ENCODE results near the gene FJX1.

DNA sequence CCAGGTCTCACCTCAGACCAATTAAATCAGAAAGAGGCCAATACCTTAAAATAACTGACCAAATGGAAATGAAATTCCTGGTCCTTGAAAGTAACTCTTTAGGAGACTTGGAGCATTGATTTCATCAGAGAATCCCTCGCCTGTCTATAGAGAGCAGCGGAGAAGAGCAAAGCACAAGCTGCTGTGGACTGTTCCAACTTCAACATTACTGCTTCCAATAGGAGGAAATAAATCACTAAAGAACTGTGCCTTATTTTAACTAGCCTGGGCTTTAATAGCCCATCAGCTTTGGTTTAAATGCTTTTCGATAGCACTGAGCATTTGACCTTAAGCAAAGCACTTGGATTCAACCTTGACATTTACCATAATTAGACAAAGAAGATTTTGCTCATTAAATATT is 32.0 kb upstream of the FJX1 start:
- TF ChIP-seq POLR2A (IDR thresholded peaks at IDR 0.05) (no peak), POLR2AphosphoS5 (IDR thresholded peaks at IDR 0.05; ENCODE audit: insufficient read depth in 1 of 2, low read depth in 1 of 2) (no peak)
- TF ChIP-seq, protein P1, sequence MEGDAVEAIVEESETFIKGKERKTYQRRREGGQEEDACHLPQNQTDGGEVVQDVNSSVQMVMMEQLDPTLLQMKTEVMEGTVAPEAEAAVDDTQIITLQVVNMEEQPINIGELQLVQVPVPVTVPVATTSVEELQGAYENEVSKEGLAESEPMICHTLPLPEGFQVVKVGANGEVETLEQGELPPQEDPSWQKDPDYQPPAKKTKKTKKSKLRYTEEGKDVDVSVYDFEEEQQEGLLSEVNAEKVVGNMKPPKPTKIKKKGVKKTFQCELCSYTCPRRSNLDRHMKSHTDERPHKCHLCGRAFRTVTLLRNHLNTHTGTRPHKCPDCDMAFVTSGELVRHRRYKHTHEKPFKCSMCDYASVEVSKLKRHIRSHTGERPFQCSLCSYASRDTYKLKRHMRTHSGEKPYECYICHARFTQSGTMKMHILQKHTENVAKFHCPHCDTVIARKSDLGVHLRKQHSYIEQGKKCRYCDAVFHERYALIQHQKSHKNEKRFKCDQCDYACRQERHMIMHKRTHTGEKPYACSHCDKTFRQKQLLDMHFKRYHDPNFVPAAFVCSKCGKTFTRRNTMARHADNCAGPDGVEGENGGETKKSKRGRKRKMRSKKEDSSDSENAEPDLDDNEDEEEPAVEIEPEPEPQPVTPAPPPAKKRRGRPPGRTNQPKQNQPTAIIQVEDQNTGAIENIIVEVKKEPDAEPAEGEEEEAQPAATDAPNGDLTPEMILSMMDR (IDR thresholded peaks at IDR 0.05) = no peak

Measured in vagina (tissue), 2 donors.